Measurements from ENCODE around the gene MPDZ.

DNA sequence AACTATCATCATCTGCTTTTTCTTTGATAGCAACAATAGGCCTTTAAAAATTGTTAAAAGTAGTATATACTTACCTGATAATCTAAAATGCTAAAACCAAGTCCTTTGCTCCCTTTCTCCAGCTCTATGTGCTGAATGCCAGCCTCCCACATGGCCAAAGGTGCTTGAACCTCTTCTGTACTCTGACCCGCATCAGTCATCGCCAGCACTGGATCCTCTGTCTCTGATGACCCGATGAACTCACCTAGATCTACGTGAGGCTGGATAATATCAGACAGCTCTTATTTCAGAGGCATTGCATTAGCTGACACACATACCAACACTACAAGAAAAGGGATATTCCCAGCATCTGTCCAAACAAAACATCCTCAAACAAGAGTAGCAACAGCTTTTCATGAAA, 89.5 kb downstream of the MPDZ start:
- TF ChIP-seq POLR2A (IDR thresholded peaks at IDR 0.05): no peak
- TF ChIP-seq, protein P1, sequence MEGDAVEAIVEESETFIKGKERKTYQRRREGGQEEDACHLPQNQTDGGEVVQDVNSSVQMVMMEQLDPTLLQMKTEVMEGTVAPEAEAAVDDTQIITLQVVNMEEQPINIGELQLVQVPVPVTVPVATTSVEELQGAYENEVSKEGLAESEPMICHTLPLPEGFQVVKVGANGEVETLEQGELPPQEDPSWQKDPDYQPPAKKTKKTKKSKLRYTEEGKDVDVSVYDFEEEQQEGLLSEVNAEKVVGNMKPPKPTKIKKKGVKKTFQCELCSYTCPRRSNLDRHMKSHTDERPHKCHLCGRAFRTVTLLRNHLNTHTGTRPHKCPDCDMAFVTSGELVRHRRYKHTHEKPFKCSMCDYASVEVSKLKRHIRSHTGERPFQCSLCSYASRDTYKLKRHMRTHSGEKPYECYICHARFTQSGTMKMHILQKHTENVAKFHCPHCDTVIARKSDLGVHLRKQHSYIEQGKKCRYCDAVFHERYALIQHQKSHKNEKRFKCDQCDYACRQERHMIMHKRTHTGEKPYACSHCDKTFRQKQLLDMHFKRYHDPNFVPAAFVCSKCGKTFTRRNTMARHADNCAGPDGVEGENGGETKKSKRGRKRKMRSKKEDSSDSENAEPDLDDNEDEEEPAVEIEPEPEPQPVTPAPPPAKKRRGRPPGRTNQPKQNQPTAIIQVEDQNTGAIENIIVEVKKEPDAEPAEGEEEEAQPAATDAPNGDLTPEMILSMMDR (IDR thresholded peaks at IDR 0.05): no peak

Data from thyroid gland (tissue), 4 donors.